Prostate gland (tissue), 2 donors: ENCODE data around the gene SPRTN.

Source experiments
- POLR2A ChIP-seq: fragments of 450-650 bp; IDR thresholded peaks from one replicate; pipeline ENCODE4 v1.6.1; 2016; ENCODE audit warnings: antibody characterized with exemption, mild to moderate bottlenecking
- POLR2AphosphoS5 ChIP-seq: sonication (generic); formaldehyde crosslinking; IDR thresholded peaks from one replicate; pipeline ENCODE4 v1.6.1; 2017; ENCODE audit warnings: antibody characterized with exemption
- TF ChIP-seq, protein P1 (sequence below), 4 experiments: fragments of 200-600 bp in 2 of 4; fragments of 450-650 bp in 2 of 4; sonication (generic) in 2 of 4; IDR thresholded peaks; 1 replicate in 3 of 4; 2 replicates in 1 of 4; pipeline ENCODE4 v1.5.1; 2016 to 2019; ENCODE audit warnings: antibody characterized with exemption in 4 of 4, mild to moderate bottlenecking in 2 of 4, moderate library complexity in 2 of 4

DNA sequence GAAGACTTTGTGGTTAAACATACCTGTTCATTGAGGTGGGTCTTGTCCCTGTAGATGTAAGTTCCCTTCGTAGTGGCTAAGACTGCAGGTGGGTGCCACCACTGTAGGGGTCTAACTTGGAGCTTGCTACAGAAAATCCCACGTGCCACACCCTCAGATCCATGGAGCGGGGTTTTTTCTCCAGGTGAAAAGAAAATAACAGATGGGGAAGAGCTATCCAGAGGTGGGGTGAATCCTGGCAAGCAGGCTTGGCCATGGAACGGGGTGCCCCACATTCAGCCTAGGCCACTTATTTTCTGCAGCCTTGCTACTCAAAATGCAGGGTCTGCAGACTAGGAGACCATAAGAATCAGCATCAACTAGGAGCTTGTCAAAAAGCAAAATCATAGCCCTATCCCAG, 24.4 kb upstream of the SPRTN start:
- TF ChIP-seq POLR2A = no peak
- TF ChIP-seq, protein P1, sequence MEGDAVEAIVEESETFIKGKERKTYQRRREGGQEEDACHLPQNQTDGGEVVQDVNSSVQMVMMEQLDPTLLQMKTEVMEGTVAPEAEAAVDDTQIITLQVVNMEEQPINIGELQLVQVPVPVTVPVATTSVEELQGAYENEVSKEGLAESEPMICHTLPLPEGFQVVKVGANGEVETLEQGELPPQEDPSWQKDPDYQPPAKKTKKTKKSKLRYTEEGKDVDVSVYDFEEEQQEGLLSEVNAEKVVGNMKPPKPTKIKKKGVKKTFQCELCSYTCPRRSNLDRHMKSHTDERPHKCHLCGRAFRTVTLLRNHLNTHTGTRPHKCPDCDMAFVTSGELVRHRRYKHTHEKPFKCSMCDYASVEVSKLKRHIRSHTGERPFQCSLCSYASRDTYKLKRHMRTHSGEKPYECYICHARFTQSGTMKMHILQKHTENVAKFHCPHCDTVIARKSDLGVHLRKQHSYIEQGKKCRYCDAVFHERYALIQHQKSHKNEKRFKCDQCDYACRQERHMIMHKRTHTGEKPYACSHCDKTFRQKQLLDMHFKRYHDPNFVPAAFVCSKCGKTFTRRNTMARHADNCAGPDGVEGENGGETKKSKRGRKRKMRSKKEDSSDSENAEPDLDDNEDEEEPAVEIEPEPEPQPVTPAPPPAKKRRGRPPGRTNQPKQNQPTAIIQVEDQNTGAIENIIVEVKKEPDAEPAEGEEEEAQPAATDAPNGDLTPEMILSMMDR (IDR thresholded peaks at IDR 0.05) = no peak
- TF ChIP-seq POLR2AphosphoS5 = no peak
